GM12872 (cell line): ENCODE data around the gene CYS1.

Source experiments
- TF ChIP-seq, protein P1 (sequence below): IDR thresholded peaks from 3 replicates; pipeline ENCODE4 v1.5.1; 2011; ENCODE audit warnings: low read depth, mild to moderate bottlenecking, low read length, moderate library complexity; ENCODE audit not compliant: insufficient read depth

Gene CYS1, protein sequence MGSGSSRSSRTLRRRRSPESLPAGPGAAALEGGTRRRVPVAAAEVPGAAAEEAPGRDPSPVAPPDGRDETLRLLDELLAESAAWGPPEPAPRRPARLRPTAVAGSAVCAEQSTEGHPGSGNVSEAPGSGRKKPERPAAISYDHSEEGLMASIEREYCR

DNA sequence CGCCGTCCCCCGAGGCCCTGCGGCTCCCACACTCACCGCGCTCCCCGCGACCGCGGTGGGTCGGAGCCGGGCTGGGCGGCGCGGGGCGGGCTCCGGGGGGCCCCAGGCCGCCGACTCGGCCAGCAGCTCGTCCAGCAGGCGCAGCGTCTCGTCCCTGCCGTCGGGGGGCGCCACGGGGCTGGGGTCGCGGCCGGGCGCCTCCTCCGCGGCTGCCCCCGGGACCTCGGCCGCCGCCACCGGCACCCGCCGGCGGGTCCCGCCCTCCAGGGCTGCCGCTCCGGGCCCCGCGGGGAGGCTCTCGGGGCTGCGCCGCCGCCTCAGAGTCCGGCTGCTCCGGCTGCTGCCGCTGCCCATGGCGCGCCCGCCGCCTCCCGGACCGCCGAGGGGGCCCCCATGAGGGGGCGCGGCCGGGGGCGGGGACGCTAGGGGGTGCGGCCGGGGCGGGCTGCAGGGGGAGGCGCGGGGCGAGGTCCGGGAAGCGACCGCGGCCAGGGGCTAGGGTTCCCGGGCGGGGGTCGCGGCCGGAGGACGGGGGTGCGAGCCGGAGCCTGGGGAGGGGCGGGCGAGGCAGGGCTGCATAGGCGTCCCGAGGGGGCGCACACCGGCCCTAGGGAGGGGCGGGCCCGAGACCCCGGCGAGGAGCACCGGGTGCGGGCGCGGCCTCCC, at the start of gene CYS1:
Gene CYS1 (minus strand): TSS at position 542 of the 666 bp plus-strand sequence. CDS start 188 bp downstream, at position 354.
- TF ChIP-seq, protein P1, sequence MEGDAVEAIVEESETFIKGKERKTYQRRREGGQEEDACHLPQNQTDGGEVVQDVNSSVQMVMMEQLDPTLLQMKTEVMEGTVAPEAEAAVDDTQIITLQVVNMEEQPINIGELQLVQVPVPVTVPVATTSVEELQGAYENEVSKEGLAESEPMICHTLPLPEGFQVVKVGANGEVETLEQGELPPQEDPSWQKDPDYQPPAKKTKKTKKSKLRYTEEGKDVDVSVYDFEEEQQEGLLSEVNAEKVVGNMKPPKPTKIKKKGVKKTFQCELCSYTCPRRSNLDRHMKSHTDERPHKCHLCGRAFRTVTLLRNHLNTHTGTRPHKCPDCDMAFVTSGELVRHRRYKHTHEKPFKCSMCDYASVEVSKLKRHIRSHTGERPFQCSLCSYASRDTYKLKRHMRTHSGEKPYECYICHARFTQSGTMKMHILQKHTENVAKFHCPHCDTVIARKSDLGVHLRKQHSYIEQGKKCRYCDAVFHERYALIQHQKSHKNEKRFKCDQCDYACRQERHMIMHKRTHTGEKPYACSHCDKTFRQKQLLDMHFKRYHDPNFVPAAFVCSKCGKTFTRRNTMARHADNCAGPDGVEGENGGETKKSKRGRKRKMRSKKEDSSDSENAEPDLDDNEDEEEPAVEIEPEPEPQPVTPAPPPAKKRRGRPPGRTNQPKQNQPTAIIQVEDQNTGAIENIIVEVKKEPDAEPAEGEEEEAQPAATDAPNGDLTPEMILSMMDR = peak; percentile 39; the same call in 1 of the 3 replicates

- TF ChIP-seq, protein P1 = no peak
These were observed 49.3 kb upstream of the CYS1 start for GRCh38 chr2:10129490-10129889.

DNA sequence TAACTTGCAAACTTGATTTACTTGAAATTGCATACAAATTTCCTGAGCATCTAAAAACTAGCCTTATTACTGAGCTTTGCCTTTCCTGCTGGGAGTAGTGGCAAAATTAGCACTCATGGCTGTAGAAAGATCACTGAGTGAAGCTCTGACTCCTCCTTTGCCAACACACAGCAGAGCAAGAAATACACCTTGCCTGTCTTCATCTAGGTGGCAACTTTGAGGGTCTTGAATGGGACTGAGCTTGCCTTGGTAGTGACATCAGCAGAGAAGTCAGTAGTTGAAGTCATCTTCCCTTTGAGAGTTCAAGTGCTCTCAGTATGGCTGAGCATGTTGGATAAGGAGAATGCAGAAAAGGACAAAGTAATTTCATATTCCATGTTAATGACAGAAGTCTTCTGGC, 48.2 kb upstream of the CYS1 start:
- TF ChIP-seq, protein P1 = no peak

GRCh38 chr2:10126632-10127026, 46.4 kb upstream of the CYS1 start:
- TF ChIP-seq, protein P1 = no peak

DNA sequence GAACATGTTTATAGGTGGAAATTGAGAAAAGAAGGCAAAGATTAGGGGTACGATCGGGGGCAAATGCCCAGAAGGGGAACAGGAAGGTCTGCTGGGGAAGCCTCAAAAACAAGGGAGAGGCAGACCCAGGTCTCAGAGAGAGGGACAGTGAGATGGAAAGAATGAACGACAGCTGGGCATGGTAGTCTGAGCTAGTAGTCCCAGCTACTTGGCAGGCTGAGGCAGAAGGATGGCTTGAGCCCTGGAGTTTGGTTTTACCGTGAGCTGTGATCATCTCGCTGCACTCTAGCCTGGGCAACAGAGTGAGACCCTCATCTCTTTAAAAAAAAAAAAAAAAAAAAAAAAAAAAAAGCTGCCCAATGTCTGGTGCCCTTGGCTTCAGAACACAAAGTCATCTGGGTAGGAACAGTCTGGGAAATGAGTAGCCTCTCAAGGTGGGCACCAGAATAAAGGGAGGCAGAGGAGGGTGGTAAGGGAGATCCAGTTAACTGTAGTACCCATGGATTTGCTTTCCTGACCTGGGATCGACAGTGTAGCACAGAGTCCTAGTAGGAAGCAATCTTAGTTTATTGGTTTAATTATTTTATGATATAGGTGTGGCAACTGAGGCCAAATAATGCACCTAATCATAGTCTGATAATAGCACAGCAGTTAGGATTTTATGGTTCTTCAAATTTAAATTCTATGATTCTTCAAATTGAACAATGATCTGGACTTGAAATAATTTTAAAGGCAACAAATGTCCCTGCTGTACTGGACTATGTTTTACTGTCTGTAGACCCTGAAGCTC, 45.8 kb upstream of the CYS1 start:
- TF ChIP-seq, protein P1 = no peak

DNA sequence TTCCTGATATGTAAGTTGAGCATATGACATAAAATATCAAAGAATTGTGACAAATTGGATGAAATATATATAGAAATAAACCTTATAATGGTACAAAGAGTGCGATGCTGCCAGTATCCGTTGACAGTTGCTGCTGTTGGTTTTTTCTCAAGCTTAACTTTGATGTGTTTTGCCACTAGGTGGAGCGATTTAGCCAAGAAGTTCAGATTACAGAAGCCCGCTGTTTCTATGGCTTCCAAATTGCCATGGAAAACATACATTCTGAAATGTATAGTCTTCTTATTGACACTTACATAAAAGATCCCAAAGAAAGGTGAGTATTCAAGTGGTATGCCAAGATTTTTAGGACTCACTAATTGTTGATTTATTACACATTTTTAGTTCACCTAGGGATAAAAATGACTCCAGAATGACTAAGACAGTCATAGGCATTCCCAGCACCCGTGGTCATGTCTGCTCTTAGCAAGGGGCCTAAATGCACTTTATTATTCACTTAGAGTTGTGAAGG, 44.4 kb upstream of the CYS1 start:
- TF ChIP-seq, protein P1 = peak; percentile 56; the same call in 2 of the 3 replicates

- TF ChIP-seq, protein P1 = no peak
These were observed 43.1 kb upstream of the CYS1 start for GRCh38 chr2:10123281-10123680.
